GM19240 (cell line): ENCODE measurements around the gene CAVIN4.
A peak's percentile ranks its signal among the peaks of the same experiment; 100 is the strongest.

Experiments used
- DNase-seq: peaks from one replicate; pipeline ENCODE4 v3.0.0; 2011; ENCODE audit warnings: low spot score; ENCODE audit not compliant: insufficient read length

CAVIN4 gene

GRCh38 chr9:100590481-100590880 lies 12.6 kb downstream of the CAVIN4 start:
- DNase-seq: no peak

- no peak for DNase-seq
Measured at GRCh38 chr9:100591139-100591538, 13.3 kb downstream of the CAVIN4 start.

GRCh38 chr9:100591639-100592412 lies 13.9 kb downstream of the CAVIN4 start:
- DNase-seq: no peak

DNA sequence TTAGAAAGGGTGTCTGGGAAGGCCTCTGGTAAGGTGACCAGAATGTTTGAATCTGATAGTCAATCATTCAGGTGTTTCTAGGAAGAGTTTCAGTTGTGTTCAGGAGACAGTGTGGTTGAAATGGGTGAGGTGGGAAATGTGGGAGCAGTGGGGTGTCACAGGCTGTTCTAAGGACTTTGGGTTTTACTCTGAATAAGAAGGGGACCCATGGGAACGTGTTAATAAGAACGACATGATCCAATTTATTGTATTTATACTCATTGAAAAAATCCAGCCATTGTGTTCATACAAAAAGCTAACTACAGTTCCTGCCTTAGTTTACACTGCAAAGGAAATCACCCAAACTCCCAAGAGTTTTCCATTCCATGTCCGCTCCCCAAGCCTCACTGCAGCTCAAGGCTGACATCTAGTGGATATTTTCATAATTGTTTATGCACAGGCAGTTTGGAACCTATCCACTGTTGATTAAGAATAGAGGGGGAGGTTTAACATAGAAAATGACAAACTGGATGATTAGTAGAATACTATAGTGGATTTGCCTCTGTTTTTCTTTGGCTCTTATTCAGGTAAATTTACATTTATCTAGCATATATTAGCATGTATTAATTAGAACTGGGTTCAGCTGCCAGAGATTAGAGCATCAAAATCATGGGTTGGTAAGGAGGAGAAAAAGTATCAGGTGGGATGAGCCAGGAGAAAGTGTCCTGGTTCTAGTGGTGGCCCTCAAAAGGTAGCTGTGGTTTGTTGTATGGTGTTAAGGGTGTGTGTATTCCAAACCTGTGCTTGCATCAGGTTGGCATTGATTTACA lies 17.7 kb downstream of the CAVIN4 start:
- DNase-seq: peak; percentile 15

DNA sequence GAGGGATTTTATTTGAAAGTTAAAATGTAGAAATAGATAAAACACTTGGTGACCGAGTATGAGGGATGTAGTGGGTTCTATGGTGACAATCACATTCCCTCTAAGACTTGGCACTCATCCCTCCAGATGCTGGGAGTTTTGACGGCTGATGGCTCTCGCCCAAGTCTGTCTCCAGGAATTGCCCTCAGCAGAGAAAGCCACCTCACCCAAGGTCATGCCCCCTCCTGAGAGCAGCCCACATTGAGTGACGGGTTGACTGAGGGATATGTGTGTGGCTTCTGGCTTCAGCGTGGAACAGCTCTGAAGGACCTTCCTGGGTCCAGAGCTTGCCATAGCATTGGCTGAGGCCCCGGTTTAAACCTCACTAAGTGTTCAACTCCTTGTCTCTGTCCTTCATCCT lies 19.4 kb downstream of the CAVIN4 start:
- DNase-seq: no peak

DNA sequence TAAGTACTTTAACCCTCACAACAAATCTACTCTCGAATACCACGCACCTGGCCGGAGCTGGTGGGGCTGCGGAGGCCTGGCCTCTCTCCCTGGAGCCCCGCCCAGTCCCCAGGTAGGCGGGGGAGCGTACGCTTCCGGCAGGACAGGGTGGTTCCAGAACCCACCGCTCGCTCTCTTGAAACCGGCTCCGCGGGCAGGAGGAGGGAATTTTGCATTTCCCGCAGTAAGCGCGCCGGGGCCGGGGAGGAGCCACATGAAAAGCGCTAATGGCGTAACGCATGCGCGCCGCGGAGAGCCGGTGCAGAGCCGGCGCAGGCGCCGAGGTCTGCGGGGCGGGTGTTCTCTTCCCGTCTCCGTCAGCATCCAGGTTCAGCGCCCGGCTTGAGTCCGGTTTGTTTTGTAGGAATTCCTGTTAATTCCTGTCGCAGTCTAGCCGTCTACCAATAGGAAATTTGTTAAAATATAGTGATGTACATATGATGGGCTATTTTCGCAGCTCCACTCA lies 20.8 kb downstream of the CAVIN4 start:
- peak; percentile 13 for DNase-seq

DNA sequence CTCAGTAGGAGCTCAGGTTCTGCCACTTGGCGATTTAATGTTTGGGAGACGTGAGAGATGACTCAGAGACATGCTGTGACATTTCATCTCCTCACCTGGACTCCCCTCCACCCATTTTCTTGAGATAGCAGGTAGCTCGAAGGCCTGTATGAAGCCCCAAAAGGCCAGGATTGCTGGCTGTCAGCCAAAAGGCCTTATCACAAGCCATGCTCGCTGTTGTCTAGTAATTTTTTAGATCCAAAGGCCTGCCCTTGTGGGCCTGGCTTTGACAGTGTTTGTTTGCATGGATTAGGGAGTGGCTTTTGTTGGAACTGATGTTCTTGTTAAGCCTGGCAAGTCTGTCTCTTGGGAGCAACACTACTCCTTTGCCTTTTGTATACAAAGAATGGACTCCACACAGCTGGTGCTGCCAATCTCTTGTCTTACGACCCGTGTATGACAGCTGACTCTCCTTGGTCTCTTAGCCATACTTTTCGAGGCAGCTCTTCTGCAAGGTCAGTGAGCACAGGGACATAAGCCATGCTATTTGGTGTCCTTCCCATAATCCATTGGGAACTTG lies 22.7 kb downstream of the CAVIN4 start:
- DNase-seq: no peak

DNA sequence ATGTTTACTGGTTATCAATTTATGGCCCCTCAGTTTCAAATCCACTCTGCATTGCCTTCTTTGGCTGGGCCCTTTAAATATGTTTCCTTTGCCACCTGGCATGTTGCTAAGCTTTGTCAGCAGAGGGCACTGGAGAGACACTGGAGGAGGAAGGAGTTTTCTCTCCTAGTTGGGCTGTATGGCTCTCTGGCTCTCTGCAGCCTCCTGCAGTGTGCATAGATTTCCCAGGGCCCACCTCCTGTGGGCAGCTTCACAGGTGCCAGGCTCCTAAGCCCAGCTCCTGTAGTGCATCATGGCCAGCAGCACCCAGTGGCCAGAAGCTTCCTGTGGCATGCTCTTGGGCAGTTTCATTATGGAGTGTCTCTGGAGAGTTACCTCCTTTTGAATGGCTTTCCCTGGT lies 23.3 kb downstream of the CAVIN4 start:
- peak; percentile 35 for DNase-seq

DNA sequence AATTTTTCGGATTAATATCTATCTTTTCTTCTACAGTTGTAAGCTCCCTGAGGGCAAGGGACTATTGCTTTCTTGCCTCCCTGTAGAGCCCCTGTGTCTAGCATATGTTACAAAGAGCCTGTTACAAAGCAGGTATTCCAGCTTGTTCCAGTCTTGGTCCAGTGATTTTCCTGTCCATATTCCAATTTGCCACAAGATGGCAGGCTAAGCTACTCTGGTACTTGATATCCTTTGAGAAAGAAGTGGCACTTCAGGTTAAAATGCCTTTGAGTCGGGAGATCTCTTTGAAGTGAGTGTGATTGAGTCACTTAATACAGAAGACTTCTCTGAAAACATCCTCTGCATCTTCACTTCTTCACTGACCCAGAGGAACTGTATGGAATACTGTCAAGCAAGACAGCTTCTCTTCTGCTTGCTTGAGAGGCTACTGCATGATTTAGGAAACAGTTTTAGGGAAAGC lies 24.5 kb downstream of the CAVIN4 start:
- no peak for DNase-seq

DNA sequence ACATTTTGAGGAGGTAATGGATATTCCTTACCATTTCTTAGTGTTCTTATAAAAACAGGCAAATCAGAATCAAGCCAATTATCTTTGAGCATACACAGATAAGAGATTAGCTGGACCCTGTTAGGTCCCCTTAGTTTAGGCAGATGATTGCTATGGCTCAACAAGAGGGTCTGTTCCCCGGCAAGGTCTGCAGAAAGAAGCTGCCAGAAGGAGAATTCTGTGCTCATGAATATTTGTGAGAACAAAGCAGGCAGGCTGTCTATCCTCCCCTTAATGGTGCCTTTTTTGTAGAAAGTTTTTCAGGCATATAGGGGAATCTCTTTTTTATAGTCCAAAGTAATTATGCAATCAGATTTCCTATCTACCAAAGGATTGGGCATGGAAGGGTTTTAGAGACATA lies 27.5 kb downstream of the CAVIN4 start:
- DNase-seq: no peak

DNA sequence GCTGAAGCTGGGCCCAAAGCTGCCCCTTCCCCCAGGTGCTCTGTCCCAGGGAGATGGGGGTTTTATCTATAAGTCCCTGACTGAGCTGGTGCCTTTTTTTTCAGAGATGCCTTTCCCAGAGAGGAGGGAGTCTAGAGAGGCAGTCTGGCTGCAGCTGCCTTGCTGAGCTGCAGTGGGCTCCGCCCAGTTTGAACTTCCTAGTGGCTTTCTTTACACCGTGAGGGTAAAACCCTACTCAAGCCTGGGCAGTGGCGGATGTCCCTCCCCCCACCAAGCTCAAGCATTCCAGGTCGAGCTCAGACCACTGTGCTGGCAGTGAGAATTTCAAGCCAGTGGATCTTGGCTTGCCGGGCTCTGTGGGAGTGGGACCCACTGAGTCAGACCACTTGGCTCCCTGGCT lies 41.3 kb downstream of the CAVIN4 start:
- DNase-seq: no peak

- no peak for DNase-seq
Measured at GRCh38 chr9:100619665-100620064, 41.8 kb downstream of the CAVIN4 start.

DNA sequence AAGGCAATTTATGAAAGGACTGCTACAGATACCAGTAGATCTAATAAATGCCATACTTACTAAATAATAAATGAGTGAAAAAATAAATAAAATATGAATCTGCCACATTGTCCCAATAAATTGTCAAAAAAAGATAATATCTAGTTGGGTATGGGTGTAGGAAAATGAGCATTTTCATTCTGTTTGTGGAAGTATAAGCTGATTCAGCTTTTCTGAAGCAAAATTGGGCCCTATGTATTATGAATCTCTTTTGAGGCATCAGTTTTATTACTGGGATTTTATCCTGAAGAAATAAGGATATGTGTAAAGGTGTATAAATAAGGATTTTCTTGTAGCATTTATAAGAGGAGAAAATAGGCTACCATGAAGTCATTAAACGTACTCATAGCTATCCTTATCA lies 46.1 kb downstream of the CAVIN4 start:
- DNase-seq: no peak

GRCh38 chr9:100626949-100627348 lies 49.1 kb downstream of the CAVIN4 start:
- DNase-seq: no peak

DNA sequence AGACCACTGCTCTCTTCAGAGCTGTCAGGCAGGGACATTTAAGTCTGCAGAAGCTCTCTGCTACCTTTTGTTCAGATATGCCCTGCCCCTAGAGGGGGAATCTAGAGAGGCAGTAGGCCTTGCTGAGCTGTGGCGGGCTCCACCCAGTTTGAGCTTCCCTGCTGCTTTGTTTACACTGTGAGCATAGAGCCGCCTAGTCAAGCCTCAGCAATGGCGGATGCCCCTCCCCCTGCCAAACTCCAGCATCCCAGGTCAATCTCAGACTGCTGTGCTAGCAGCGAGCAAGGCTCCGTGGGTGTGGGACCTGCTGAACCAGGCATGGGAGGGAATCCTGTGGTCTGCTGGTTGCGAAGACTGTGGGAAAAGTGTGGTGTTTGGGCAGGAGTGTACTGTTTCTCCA lies 59.9 kb downstream of the CAVIN4 start:
- DNase-seq: no peak
